ENCODE results near the gene IGSF23.
"Not testable (repeated sequence)": the region's sequence is repeated elsewhere in the genome, so short reads cannot be mapped to it uniquely, and the experiment has no call there.

DNA sequence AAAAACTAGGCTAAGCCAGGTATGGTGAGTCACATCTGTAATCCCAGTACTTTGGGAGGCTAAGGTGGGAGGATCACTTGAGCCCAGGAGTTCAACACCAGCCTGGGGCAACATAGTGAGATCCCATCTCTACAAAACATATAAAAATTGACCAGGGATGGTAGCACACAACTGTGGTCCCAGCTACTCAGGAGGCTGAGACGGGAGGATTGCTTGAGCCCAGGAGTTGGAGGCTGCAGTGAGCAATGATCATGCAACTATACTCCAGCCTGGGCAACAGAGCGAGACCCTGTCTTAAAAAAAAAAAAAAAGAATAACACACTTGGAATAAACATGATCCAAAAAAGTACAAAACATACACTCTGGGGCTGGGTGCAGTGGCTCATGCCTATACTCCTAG lies 56.7 kb downstream of the IGSF23 start:
- TF ChIP-seq, protein P1, sequence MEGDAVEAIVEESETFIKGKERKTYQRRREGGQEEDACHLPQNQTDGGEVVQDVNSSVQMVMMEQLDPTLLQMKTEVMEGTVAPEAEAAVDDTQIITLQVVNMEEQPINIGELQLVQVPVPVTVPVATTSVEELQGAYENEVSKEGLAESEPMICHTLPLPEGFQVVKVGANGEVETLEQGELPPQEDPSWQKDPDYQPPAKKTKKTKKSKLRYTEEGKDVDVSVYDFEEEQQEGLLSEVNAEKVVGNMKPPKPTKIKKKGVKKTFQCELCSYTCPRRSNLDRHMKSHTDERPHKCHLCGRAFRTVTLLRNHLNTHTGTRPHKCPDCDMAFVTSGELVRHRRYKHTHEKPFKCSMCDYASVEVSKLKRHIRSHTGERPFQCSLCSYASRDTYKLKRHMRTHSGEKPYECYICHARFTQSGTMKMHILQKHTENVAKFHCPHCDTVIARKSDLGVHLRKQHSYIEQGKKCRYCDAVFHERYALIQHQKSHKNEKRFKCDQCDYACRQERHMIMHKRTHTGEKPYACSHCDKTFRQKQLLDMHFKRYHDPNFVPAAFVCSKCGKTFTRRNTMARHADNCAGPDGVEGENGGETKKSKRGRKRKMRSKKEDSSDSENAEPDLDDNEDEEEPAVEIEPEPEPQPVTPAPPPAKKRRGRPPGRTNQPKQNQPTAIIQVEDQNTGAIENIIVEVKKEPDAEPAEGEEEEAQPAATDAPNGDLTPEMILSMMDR (IDR thresholded peaks at IDR 0.05): not testable (repeated sequence)
- TF ChIP-seq POLR2A (IDR thresholded peaks at IDR 0.05): not testable (repeated sequence)

Data from sigmoid colon (tissue), 3 donors.